Medulla oblongata (tissue), 1 donor: ENCODE data around the gene STARD13.
A peak's percentile ranks its signal among the peaks of the same experiment; 100 is the strongest.

ENCODE experiments used
- DNase-seq: peaks from one replicate; pipeline ENCODE4 v3.0.0-alpha.2; 2015; ENCODE audit errors: extremely low spot score

The STARD13 gene

DNA sequence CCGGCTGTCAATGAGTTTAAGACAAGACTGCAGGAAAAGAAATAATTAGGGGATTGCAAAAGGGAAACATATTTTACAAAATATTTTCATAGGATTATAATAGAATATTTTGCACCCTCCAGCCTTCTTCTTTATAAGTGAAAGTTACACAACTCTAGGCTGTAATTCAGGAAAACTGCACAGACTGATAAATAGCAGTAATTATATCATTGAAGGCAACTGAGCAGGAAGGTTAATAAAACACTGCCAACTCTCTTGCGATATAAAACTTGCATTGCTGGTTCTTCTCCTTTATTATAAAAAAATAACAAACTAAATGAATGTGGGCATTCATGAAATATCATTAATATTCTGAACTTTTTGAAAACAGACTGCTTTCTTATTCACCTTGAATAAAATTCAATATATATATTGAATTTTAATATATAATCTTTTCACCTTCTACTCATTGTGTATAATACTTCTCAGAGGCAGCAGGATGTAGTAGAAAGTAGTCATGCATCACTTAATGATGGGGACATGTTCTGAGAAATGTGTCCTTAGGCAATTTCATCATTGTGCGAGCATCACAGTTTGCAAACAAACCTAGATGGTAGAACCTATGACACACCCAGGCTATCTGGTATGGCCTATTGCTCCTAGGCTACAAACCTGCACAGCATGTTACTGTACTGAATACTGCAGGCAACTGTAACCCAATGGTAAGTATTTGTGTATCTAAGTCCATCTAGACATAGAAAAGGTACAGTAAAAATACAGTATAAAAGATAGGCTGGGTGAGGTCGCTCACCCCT lies 24.9 kb upstream of the STARD13 start:
- DNase-seq = no peak

DNA sequence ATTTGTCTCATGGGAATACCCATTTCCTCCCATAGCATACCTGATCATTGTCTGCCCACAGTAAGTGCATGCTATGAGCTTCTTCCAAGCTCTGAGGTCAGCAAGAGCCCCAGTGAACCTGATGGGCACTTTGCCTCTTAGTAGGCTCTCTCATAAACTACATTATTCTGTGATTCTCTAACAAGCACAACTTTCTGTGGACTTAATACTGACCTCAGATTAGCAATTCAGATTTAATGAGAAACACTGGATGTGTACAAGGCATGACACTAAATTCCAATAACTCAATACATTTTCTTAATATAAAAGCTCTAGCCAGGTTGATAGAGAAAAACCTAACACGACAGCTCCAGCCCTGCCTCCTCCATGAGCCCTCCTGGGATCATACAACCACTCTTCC lies 23.3 kb upstream of the STARD13 start:
- DNase-seq = no peak

DNA sequence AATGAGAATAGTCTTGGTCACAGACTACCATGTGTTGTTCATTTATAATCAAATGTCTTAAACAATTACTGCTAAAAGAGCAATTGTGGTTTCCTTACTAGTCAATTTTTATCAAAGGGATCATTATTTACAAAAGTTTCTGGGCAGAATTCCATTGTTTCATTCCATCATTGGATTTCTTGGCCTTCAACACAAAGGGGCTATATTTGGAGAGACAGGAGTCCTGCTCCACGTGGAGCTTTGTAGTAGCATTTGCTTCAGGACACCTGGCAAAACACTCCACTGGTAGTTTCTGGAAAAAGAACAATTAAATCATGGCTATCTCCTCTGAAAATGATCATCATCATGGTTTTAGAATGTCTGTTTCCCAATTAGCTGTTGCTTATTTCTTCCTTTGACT lies 22.3 kb upstream of the STARD13 start:
- DNase-seq = peak; percentile 67

DNA sequence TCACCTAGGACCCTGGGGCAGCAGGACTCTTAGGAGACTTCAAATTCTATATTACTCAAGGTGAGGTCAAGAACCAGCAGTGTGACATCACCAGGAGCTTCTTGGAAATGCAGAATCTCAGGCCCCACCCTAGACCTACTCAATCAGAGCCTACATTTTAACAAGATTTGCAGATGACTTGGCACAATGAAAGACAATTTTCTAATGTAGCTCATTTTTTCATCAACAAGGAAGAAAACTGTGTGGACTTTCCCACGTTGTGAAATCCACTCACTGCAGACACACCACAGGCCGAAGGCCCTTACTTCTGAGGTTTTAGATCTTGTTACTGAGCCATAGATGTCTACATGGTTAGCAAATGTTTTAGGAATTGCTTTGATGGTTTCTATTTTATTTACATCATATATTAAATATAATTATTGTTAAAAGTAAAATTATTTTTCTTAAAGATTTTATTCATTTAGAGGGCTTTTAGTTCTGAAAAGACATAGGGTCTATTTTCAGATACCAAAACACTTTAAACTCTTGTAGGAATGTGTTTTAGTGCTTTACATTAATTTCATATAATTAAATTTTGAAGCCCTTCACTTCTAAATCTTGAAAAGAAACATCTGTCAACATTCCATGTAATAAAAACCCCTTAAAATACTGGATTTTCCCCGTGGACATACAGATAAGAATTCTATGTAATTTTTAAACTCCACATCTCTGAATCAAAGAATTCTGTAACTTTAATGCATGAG lies 18.5 kb upstream of the STARD13 start:
- no peak for DNase-seq

DNA sequence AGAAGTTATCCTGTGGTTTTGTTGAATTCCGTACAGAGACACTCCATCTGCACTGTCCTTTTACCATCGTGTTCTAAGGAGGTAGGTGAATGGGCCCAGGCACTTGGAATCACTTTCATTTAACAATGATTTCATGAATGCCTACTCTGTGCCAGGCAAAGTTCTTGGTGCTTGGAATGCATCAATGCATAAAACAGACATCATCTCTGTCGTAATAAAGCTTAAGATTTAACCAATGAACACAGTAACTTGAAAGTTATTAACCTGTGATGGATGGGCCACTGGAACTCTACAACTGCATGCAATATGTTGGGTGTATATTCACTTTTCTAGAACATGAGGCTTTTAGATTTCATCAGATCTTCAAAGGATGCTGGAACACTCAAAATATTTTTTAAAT lies 14.1 kb upstream of the STARD13 start:
- DNase-seq = no peak

DNA sequence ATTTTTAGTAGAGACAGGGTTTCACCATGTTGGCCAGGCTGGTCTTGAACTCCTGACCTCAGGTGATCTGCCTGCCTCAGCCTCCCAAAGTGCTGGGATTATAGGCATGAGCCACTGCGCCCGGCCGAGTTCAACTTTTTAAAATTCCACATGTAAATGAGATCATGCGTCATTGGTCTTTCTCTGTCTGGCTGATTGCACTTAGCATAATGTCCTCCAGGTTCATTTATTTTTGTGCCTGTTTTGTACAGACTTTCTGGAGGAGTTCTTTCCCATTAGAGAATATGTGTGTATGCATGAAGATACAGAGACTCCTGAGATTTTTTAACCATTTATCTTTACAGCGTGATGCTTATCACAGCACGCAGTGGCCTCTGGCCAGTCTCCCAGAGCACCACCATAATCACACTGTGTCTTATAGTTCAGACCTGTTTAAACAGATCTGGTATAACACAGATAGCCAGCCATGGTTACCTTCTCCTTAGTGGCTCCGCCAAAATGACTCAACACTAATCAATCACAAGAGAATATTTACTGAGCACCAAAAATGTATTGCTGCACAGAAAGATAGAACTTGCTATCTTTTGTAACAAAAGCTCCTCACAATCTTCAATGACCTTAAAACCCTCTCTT lies 11.4 kb upstream of the STARD13 start:
- DNase-seq = no peak

DNA sequence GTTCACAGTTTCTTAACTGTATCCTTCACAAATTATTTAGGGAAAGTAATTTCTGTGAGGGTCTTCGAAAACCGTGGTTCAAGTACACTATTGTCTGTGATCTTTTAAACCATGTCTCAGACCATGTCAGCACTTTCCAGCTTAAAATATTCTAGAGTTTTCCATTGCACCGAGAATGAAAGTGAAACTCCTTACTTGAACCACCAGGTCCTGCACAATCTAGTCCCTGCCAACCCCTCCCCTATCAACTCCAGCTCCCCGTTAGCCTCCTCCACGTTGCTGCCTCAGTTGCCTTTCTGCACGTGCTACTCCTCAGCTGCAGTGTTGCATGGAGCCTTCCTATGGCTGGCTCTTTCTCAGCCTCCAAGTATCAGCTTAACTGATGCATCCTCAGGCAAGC lies 7.2 kb upstream of the STARD13 start:
- no peak for DNase-seq

DNA sequence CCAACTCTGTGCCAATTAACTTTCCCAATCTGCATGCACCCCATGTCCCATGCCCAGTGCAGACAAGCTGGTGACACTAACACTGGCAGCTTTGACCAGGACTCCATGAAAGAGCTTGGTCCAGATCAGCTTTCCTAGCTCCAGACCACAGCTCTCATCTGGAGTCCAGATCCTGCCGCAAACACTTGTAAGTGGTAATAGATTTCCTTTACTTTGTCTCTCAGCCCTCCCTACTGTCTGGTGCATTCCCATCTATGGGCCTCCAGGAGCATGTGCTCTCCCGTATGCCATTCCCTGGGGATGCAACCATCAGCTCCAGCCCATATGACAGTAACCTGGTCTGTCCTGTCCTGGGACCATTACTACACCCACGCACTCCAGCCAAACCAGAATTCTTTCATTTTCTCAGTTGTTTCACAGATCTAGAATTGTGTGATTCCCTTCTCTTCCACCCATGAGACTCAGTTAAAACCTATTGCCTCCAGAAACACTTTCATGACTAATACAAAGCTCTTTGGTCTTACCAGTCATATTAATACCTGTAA lies 4.9 kb upstream of the STARD13 start:
- no peak for DNase-seq

DNA sequence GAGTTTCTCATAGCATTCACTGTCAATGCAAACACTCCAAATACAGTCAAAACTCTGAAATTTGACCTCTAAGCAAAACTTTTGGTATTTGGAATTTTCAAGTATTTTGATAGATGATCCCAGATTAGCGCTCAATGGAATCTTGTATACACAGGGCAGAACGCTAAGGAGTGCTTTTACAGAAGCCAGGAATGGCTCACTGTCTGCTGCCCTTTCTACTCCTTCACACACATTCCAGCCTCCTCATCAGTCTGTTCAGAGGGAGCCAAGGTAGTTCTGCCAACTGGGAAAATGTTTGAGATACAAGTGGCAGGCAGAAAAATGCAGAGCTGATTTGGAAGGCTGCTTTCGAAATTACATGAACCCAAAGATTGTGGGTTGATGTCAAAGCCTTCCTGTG lies 4.4 kb upstream of the STARD13 start:
- DNase-seq = no peak

DNA sequence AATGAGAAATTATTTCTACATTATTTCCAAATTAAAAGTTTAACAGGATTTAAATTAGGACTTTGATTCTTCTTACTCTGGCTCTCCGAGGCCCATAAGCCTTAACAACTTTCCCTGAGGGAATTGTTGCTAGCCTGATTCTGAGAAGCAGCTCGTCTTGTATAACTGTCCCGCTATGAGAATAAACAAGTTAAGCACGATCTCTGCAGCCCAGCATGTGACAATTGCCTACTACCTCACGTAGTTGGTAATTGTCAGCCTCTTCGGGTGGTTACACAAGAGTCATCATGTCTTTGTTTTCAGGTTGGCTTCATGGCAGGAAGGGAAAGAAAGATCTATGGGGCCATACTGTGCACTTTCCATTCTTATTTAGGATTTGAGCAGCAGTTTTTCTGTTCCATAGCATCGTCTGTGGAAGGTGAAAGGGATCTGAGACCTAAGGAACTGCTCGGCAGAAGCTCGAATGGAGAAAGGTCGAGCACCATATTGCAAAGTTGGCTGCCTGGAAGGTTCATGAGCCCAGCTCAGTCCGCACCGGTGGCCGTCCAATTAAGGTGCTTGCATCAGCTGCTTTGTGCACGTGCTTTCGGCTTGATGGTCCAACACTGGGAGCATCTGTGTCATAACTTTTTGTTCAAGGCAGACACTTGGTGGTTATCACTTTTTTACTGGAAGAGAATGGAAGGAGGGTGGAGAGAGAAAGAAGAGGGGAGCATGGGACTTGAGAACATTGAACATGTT lies 1.8 kb upstream of the STARD13 start:
- DNase-seq = no peak

DNA sequence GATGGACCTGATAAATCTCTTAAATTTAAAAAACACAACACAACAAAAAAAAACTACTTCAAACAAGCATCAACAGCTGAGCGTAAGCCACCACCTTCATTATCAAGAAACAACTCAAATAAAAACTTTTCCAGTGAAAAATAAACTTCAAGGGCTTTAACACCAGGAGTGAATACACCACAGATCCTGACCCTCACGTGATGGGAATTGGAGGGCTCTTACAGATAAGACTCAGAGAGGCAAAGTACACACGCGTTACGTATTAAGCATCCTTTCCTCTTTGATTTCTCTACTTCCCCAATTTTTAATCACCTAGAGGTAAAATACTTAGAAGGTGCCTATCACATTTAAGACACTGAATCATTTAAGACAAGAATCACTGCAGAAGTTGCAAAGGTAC lies 573 bp upstream of the STARD13 start:
- DNase-seq = no peak

DNA sequence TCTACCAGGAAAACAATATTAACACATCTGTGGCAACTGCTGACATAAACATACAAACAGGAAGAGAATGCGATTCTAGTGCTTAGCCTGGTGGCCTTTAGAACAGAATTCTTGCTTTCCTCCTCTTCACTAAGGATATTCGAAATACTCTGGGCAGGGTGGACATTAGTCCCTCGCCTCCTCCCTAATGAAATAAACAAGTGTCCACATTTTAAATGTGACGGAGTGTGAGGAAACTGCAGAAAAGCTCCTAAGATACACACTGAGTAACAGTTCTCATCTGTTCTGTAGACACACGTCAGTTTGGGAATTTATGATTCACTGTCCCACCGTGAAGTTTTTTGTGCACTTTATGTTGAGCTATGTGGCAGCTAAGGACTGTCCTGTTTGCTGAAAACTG lies 639 bp downstream of the STARD13 start:
- DNase-seq = peak; percentile 64

DNA sequence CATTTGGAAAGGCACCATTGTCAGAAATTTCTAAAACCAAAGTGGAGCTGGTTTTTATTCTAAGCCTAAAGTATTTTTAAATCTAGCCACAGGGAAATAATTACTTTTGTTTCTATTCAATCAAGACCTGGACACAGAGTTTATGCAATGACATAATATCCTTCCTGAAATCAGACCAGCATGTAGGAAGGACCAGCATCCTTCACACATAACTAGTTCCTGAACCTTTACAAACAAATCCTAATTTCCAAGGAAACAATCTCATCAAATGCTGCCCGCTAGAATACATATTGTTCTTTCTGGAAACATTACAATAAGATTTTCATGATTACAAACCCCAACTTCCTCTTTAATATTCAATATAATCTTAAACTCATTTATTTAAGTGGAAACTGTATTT lies 1.5 kb downstream of the STARD13 start:
- DNase-seq = no peak

DNA sequence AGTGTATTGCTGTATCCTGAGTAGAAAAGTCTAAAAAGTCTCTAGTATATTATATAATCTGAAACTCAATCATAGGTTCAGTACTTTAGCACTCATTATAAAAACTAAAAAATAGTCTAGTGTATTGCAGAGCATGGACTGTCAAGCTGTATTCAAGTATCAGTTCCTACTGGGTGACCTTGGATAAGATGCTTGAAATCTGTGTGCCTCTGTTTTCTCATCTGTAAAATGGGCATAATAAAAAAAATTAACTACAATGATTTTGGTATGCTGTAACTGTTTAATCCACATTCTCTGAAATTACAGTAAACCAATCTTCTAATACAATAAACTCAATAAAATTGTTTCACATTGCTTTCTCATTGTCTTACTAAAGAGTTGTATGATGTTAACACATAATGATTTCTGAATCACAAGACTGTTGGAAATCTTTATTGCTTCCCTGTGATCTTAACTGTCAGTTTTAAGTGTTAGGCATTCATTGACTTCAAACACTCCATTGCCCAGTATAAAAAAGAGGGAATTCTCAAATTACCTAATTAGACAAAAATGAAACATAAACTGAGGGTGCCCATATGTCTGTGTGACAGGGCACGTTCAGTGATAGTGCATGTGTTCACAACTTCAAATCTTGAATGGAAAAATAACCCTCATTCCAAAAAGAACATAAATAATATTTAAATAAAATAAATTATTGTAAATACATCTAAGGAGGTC lies 2.2 kb downstream of the STARD13 start:
- DNase-seq = no peak

DNA sequence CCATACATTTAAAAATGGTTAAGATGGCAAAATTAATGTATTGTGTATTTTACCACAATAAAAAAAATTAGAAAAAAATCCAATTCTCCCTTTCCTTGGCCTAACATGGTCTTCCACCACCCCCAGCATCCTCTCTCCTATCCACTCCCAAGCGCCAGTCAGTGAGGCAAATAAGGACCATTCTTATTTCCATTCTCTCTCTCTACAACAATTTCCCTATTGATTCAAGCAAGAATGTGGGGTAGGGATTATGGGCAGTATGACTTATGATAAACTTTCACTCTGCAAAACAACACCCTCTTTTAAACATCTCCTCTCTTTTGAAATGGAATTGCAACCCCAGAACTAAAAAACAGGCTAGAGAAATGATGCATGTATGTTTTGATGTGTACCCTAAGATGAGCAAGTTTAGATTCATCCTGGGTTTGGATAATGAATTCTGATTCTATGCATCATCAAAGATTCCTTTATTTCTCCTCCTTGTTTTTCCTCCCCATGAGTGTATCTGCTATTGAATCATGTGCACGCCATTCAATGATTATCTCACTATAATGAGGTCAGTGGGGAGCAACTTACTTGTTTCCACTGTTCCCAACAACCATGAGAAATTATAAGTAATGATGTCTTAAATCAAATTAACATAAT lies 3.5 kb downstream of the STARD13 start:
- peak; percentile 70 for DNase-seq

DNA sequence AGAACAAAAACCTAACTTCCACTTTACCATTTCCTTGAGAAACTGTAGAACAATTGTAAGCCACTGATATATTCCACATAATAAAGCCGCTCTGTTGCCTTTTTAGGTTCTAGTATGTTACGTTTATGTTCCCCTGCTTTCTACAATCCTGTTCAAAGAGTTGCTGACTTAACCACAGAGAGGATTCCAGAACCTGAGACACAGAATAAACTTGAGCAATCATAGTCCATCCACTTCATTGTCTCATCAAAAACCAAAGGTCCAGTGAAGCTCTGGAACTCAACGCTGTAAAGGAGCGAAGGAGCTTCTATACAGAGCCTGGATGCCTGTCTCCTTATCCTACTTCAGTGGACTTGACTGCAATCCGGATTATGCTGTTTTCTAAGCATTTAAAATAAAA lies 4.6 kb downstream of the STARD13 start:
- no peak for DNase-seq

DNA sequence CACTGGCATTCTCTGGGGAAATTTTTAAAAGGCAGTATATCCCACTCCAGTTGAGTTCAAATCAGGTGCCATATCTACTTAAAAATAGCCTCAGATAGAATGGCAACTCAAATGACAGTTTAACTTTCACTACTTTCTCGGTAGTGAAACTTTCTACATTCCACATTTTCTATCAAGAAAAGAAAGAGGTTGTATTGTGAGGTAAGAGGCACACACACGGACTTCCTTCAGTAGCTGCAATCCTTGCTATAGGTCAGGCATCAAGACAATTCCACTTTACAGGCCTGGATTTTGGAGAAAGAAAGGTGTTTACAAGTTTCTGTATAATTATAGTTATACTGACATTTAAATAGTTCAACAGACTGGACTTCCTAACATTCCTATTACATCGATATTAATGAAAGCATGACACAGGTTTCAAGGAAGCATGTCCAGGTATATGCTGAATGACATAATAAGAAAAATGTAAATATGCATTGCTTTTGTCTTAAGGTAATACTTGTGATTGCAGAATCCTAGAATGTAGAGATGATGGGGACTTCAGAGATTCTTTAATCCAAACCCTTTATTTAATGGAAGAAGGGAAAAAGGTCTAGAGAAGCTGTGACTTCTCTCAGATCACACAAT lies 5.2 kb downstream of the STARD13 start:
- no peak for DNase-seq

DNA sequence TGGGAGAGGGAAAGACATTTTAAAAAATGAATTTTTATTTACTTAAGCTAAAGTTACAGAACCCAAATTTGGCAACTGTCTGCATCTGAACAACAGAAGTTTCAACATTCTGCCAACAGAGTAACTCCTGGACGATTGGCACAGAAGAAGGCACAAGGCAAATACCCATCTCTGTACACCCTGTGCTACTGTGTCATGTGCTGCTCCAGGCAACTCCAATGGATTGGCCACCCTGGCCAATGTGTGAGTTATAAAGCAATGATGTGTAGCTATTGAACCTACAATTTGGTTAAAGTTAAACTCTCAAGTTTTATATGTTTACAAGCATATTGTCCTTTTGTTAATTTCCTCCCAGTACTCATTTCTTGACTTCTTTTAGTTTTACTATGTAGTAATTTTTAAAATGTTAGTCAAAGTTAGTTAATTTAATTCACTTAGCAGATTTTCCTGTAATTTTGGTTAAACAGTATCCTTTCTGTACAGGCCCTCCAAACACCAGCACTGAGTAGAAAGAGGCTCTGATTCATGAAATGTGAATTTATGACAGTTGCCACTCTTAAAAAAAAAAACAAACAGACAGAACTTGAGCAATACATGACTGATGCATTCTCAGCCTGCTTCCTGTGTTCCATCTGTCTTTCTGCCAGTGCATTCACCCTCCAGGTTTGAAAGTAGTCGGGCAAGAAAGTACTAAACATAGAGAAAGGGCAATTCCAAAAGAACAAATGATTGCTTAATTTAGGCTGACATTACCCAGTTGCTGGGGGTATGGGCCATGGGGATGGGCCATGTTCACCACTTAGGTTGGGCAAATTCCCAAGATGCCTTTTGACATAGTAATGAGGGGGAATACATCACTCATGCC lies 5.9 kb downstream of the STARD13 start:
- DNase-seq = no peak

DNA sequence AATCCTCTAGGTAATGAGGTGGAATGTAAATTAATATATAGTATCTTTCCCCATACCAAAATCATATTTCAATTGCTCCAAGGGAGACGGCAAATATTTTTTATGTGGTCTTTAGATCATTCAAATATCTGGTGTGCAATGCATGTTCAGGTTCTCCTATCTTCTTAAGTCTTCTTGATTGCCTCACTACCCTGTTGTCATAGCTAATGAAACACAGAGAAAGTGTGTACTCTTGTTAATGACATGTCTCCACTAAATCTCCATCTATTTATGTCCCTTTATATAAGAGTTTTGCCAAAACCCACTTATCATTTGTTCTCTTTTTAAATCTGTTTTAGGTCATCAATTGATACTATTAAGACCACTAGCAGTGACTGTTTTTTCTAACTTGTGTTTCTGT lies 6.6 kb downstream of the STARD13 start:
- no peak for DNase-seq
